Activated CD4-positive, alpha-beta T cell treated with anti-CD3 and anti-CD28 coated beads, Interleukin-2, amount 50 U/mL, for 4 hours (primary cell): Measurements from ENCODE around the gene NAPA.

Experiments used
- DNase-seq, 2 experiments: peaks; one replicate each; pipeline ENCODE4 v3.0.0-alpha.2; 2020

The NAPA gene

GRCh38 chr19:47483800-47484690 is 30.8 kb downstream of the NAPA start, which contains the start of gene KPTN:
TSS of gene KPTN (minus strand) at chr19:47484219. CDS start at chr19:47484160, 59 bp downstream.
- peak; percentile 86 to 87 for DNase-seq

GRCh38 chr19:47483200-47483599 is 31.7 kb downstream of the NAPA start:
- DNase-seq = no peak

GRCh38 chr19:47481460-47482052 is 33.3 kb downstream of the NAPA start:
- no peak for DNase-seq

- DNase-seq = no peak
Observed at GRCh38 chr19:47480658-47481057, 34.2 kb downstream of the NAPA start.

GRCh38 chr19:47479701-47480503 is 35.0 kb downstream of the NAPA start:
- DNase-seq = no peak

GRCh38 chr19:47476438-47476972 is 38.4 kb downstream of the NAPA start:
- DNase-seq = no peak

GRCh38 chr19:47475465-47475864 is 39.4 kb downstream of the NAPA start:
- DNase-seq = no peak

- no peak for DNase-seq
Observed at GRCh38 chr19:47473336-47473735, 41.5 kb downstream of the NAPA start.

GRCh38 chr19:47471733-47472457 is 43.0 kb downstream of the NAPA start, which contains the start of gene SLC8A2:
TSS of gene SLC8A2 (minus strand) at chr19:47471893. CDS start at chr19:47466403, 5,490 bp downstream.
- peak; percentile 44 to 58 for DNase-seq

- no peak for DNase-seq
Observed at GRCh38 chr19:47471381-47471732, 43.5 kb downstream of the NAPA start.

- DNase-seq = no peak
Observed at GRCh38 chr19:47470447-47471195, 44.2 kb downstream of the NAPA start.

GRCh38 chr19:47469719-47470118 is 45.1 kb downstream of the NAPA start:
- no peak for DNase-seq

GRCh38 chr19:47469363-47469700 is 45.5 kb downstream of the NAPA start:
- no peak for DNase-seq

- DNase-seq = no peak
Observed at GRCh38 chr19:47467914-47468313, 46.9 kb downstream of the NAPA start.

GRCh38 chr19:47465957-47466356 is 48.9 kb downstream of the NAPA start:
- DNase-seq = no peak

- no peak for DNase-seq
Observed at GRCh38 chr19:47464675-47465419, 50.0 kb downstream of the NAPA start.

- no peak for DNase-seq
Observed at GRCh38 chr19:47461876-47462275, 53.0 kb downstream of the NAPA start.

GRCh38 chr19:47459477-47459876 is 55.4 kb downstream of the NAPA start:
- DNase-seq = no peak

- DNase-seq = no peak
Observed at GRCh38 chr19:47458672-47459071, 56.2 kb downstream of the NAPA start.

- DNase-seq = no peak
Observed at GRCh38 chr19:47456721-47457474, 58.0 kb downstream of the NAPA start.
